ENCODE results near the gene SRSF5. TPM values are rescaled to one million over a fixed set of nuclear protein-coding genes. Genes with fewer than 3 reads are reported as not detected.

Gene SRSF5
- total and polyA plus RNA-seq, 12 donors = 144 to 912 (median 301) TPM

GRCh38 chr14:69754487-69754886, 12.5 kb upstream of the SRSF5 start:
- intact Hi-C loops (cut with DNase I) = no loop called here
- TF ChIP-seq POLR2A (IDR thresholded peaks at IDR 0.05) (no peak), CTCF (IDR thresholded peaks at IDR 0.05) (no peak)
- WGBS, 4 donors = 83 to 98% (median 94%) methylated on average over 2 of the region's 2 CpGs

GRCh38 chr14:69755296-69755695, 11.6 kb upstream of the SRSF5 start:
- no peak for TF ChIP-seq POLR2A (IDR thresholded peaks at IDR 0.05)
- no peak for TF ChIP-seq CTCF (IDR thresholded peaks at IDR 0.05)
- no peak for DNase-seq
- Histone ChIP-seq H3K4me1 (replicated peaks in 1 of 2) (no peaks in the 10 kb centered on the region), H3K27me3 (no peaks in the 10 kb centered on the region), H3K36me3 (replicated peaks in 1 of 2) (no peaks in the 10 kb centered on the region), H3K27ac (no peak overlapping the region), H3K9me3 (replicated peaks in 1 of 3) (no peaks in the 10 kb centered on the region), H3K4me3 (no peak overlapping the region)
- intact Hi-C loops (cut with DNase I) = no loop called here

More at GRCh38 chr14:69754487-69754886, 12.5 kb upstream of the SRSF5 start:
- no peak for DNase-seq
- Histone ChIP-seq H3K4me1 (replicated peaks in 1 of 2) (no peaks in the 10 kb centered on the region), H3K27me3 (no peaks in the 10 kb centered on the region), H3K9me3 (replicated peaks in 1 of 3) (no peaks in the 10 kb centered on the region), H3K36me3 (replicated peaks in 1 of 2) (no peaks in the 10 kb centered on the region), H3K4me3 (no peak overlapping the region), H3K27ac (no peak overlapping the region)

GRCh38 chr14:69755784-69756183, 11.2 kb upstream of the SRSF5 start:
- Histone ChIP-seq H3K4me3 (no peak overlapping the region), H3K27ac (no peak overlapping the region), H3K27me3 (no peaks in the 10 kb centered on the region), H3K4me1 (replicated peaks in 1 of 2) (no peaks in the 10 kb centered on the region), H3K36me3 (replicated peaks in 1 of 2) (no peaks in the 10 kb centered on the region), H3K9me3 (replicated peaks in 1 of 3) (no peaks in the 10 kb centered on the region)
- intact Hi-C loops (cut with DNase I) = no loop called here
- no peak for DNase-seq
- TF ChIP-seq POLR2A (IDR thresholded peaks at IDR 0.05) (no peak), CTCF (IDR thresholded peaks at IDR 0.05) (no peak)
- 53 to 60% (median 56%) methylated on average over 2 of the region's 2 CpGs for WGBS, 4 donors

- no peaks in the 10 kb centered on the region for H3K4me1 ChIP-seq (replicated peaks in 1 of 2)
- DNase-seq = no peak
- H3K36me3 ChIP-seq (replicated peaks in 1 of 2) = no peaks in the 10 kb centered on the region
- H3K27ac ChIP-seq = no peak overlapping the region
- intact Hi-C loops (cut with DNase I) = no loop called here
- H3K9me3 ChIP-seq (replicated peaks in 1 of 3) = no peaks in the 10 kb centered on the region
- H3K4me3 ChIP-seq = no peak overlapping the region
- no peaks in the 10 kb centered on the region for H3K27me3 ChIP-seq
- WGBS, 4 donors = 72 to 91% (median 86%) methylated on average over 3 of the region's 3 CpGs
- TF ChIP-seq POLR2A (IDR thresholded peaks at IDR 0.05) (no peak), CTCF (IDR thresholded peaks at IDR 0.05) (no peak)
Observed at GRCh38 chr14:69756298-69756697, 10.6 kb upstream of the SRSF5 start.
